GM19397 (cell line): ENCODE results near the gene RYR1.
"Not testable (repeated sequence)": the region's sequence is repeated elsewhere in the genome, so short reads cannot be mapped to it uniquely, and the experiment has no call there.

Experiments
- ATAC-seq: cut with Tn5 transposase; IDR thresholded peaks from one replicate; pipeline ENCODE4 v1.9.1; 2021; ENCODE audit warnings: mild to moderate bottlenecking, moderate library complexity; ENCODE audit not compliant: unreplicated experiment

The RYR1 gene

GRCh38 chr19:38399537-38399936 is 34.0 kb upstream of the RYR1 start:
- ATAC-seq = no peak

- no peak for ATAC-seq
These were observed 33.1 kb upstream of the RYR1 start for GRCh38 chr19:38400361-38400760.

GRCh38 chr19:38401148-38401547 is 32.3 kb upstream of the RYR1 start:
- ATAC-seq = no peak

GRCh38 chr19:38402623-38402966 is 30.9 kb upstream of the RYR1 start:
- no peak for ATAC-seq

GRCh38 chr19:38402967-38403674 is 30.4 kb upstream of the RYR1 start, which contains the start of gene FAM98C:
Gene FAM98C, plus strand, starts transcription at chr19:38403093. Its CDS starts 61 bp downstream, at chr19:38403154.
- peak; percentile 95 for ATAC-seq

GRCh38 chr19:38404858-38405257 is 28.6 kb upstream of the RYR1 start:
- ATAC-seq = no peak

GRCh38 chr19:38405276-38405675 is 28.2 kb upstream of the RYR1 start:
- ATAC-seq = no peak

GRCh38 chr19:38409631-38410133 is 23.8 kb upstream of the RYR1 start:
- ATAC-seq = no peak

- ATAC-seq = not testable (repeated sequence)
These were observed 23.1 kb upstream of the RYR1 start for GRCh38 chr19:38410407-38410806.

- no peak for ATAC-seq
These were observed 22.3 kb upstream of the RYR1 start for GRCh38 chr19:38411041-38411712.

- not testable (repeated sequence) for ATAC-seq
These were observed 21.6 kb upstream of the RYR1 start for GRCh38 chr19:38411898-38412297.

- no peak for ATAC-seq
These were observed 21.0 kb upstream of the RYR1 start for GRCh38 chr19:38412491-38412890.

GRCh38 chr19:38412961-38413360 is 20.5 kb upstream of the RYR1 start:
- ATAC-seq = no peak

GRCh38 chr19:38413416-38413815 is 20.1 kb upstream of the RYR1 start:
- no peak for ATAC-seq

GRCh38 chr19:38417146-38417543 is 16.3 kb upstream of the RYR1 start:
- ATAC-seq = no peak

- no peak for ATAC-seq
These were observed 15.7 kb upstream of the RYR1 start for GRCh38 chr19:38417544-38418506.

- no peak for ATAC-seq
These were observed 12.6 kb upstream of the RYR1 start for GRCh38 chr19:38420935-38421334.

- no peak for ATAC-seq
These were observed 11.6 kb upstream of the RYR1 start for GRCh38 chr19:38421856-38422255.

- no peak for ATAC-seq
These were observed 11.1 kb upstream of the RYR1 start for GRCh38 chr19:38422438-38422837.

- ATAC-seq = no peak
These were observed 9.2 kb upstream of the RYR1 start for GRCh38 chr19:38424272-38424671.

GRCh38 chr19:38425222-38425809 is 8.2 kb upstream of the RYR1 start:
- no peak for ATAC-seq
